Fibroblast of peridontal ligament (primary cell): Measurements from ENCODE around the gene SLC5A10.
"Not testable (repeated sequence)": the region's sequence is repeated elsewhere in the genome, so short reads cannot be mapped to it uniquely, and the experiment has no call there.

Source experiments
- DNase-seq: peaks from one replicate; pipeline ENCODE4 v3.0.0-alpha.2; 2010; ENCODE audit errors: extremely low read depth

SLC5A10 gene

GRCh38 chr17:19040350-19040749, 88.4 kb downstream of the SLC5A10 start:
- not testable (repeated sequence) for DNase-seq

GRCh38 chr17:19041871-19042270, 89.9 kb downstream of the SLC5A10 start:
- not testable (repeated sequence) for DNase-seq

- not testable (repeated sequence) for DNase-seq
These were observed 90.4 kb downstream of the SLC5A10 start for GRCh38 chr17:19042369-19042768.

GRCh38 chr17:19043032-19043431, 91.1 kb downstream of the SLC5A10 start:
- DNase-seq = not testable (repeated sequence)

GRCh38 chr17:19044643-19045042, 92.7 kb downstream of the SLC5A10 start:
- not testable (repeated sequence) for DNase-seq

- DNase-seq = not testable (repeated sequence)
These were observed 94.9 kb downstream of the SLC5A10 start, which contains the start of gene GRAP for GRCh38 chr17:19046782-19047375. Gene GRAP, minus strand, starts transcription at chr17:19046957. Its CDS starts 31 bp downstream, at chr17:19046926.

- DNase-seq = not testable (repeated sequence)
These were observed 95.5 kb downstream of the SLC5A10 start for GRCh38 chr17:19047510-19047909.

GRCh38 chr17:19048826-19049225, 96.9 kb downstream of the SLC5A10 start:
- not testable (repeated sequence) for DNase-seq

GRCh38 chr17:19055447-19055846, 103.5 kb downstream of the SLC5A10 start:
- not testable (repeated sequence) for DNase-seq

- not testable (repeated sequence) for DNase-seq
These were observed 110.2 kb downstream of the SLC5A10 start for GRCh38 chr17:19062009-19062717.

GRCh38 chr17:19062718-19063325, 110.9 kb downstream of the SLC5A10 start:
- not testable (repeated sequence) for DNase-seq

GRCh38 chr17:19063326-19063956, 111.5 kb downstream of the SLC5A10 start:
- DNase-seq = not testable (repeated sequence)

- DNase-seq = not testable (repeated sequence)
These were observed 112.4 kb downstream of the SLC5A10 start for GRCh38 chr17:19064378-19064777.

- DNase-seq = not testable (repeated sequence)
These were observed 118.6 kb downstream of the SLC5A10 start for GRCh38 chr17:19070318-19071168.
